Left renal pelvis (tissue), 4 donors: ENCODE results near the gene CHCHD10. TPM values are rescaled to one million over a fixed set of nuclear protein-coding genes. Genes with fewer than 3 reads are reported as not detected.
A peak's percentile ranks its signal among the peaks of the same experiment; 100 is the strongest.
"Not testable (repeated sequence)": the region's sequence is repeated elsewhere in the genome, so short reads cannot be mapped to it uniquely, and the experiment has no call there.

ENCODE experiments used
- DNase-seq, 4 donors: peaks; one replicate each; pipeline ENCODE4 v3.0.0-alpha.2; 2013; ENCODE audit warnings: low read depth in 4 of 4, low spot score in 3 of 4
- polyA plus RNA-seq, 4 donors: library from polyadenylated mRNA; unstranded; fragments of 120-200 nt; gene quantifications; one replicate each; pipeline ENCODE4 v1.2.1, GENCODE V29; 2013; ENCODE audit not compliant: insufficient read length in 4 of 4

CHCHD10 gene
- polyA plus RNA-seq, 4 donors: 15.5 to 114 (median 69.2) TPM

DNA sequence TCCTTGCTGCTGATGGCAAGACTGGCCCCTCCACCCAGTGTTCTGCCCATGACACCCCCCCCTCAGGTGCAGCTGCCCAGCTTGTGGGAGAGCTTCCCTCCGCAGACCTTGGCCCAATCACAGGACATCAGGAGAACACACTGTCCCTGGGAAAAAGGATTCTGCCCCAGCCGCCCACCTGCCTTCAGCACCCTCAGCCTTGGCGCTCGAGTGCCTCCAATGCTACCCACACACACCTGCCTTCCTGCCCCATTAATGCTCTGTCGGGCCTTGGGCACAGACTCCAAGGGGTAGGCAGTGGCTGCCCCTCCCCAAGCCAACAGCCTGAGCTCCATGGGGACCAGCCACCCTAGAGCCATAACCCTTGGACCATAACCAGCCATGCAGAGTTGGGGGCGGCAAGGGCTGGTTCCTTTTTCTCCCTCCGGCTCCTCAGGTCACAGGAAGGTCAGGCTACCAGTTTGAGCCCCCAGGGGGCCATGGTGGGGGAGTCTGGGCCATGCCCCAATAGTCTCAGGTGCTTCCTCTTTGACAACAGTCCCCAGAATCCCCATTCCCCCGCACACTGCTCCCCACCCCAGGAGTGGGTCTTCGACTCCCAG lies 15.6 kb downstream of the CHCHD10 start:
- no peak for DNase-seq

DNA sequence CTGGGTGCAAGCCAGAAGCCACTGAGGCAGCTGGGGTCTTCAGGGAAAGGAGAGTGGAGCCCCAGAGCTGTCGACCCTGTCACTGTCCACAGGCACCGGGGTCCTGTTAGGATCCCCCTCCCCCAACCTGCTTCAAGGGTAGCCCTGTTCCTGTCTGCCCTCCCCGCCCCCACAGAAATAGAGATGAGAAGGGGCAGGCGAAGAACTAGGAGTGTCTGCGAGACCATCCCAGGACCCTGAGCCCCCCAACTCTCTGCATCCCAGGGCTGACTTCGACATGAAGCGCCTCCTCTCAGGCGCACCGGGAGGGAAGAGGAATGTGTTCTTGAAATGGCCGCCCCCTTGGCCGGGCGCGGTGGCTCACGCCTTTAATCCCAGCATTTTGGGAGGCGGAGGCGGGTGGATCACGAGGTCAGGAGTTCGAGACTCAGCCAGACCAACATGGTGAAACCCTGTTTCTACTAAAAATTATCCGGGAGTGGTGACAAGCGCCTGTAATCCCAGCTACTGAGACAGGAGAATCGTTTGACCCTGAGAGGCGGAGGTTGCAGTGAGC lies 16.3 kb downstream of the CHCHD10 start:
- DNase-seq: peak in 1 of 4 donors; percentile 57

- DNase-seq: peak in 3 of 4 donors; percentile 76 to 83 (median 78)
These were observed 16.9 kb downstream of the CHCHD10 start, which contains the start of gene ZNF70 for GRCh38 chr22:23750714-23751440. ZNF70 (minus strand) TSS chr22:23751112; CDS start chr22:23745140, 5,972 bp downstream.

DNA sequence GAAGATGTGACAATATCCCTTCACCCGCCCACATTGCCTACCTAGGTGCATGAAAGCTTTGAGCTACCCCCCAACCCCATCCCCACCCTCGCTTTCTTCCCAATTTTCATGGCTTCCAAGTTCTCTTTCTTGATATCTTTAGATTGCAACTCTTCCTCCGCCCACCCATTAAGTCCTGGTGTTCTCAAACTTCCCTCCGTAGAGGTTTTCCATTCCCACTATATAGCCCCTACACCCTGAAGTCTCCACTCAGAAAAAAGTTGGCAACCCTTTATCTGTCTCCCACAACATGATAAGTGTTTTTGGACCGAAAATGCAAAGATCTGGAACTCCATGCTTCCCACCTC lies 17.4 kb downstream of the CHCHD10 start:
- no peak for DNase-seq

DNA sequence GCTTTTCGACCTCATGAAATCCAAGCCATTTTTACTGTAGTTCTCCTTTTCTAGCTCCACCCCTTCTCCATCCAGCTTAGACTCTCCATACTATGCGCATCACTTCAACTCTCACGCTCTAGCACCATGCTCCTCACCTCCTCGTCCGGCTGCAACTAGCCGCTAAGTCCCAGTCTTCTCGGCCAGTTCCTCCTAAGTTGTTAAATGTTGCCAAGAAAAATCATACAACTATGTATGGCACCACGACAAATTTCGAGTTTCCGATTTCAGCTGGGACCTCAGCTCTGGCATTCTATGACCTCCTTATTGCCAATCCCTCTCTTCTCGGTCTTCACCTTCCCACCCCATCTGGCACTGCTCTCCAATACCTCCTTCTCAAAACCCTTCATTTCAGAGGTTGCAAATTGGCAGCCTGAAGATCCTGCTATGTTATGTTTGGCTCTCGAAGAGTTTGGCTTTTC lies 17.9 kb downstream of the CHCHD10 start:
- DNase-seq: no peak

- DNase-seq: no peak
These were observed 22.0 kb downstream of the CHCHD10 start for GRCh38 chr22:23745791-23746190.

GRCh38 chr22:23744485-23744884 lies 23.3 kb downstream of the CHCHD10 start:
- no peak for DNase-seq

GRCh38 chr22:23744001-23744400 lies 23.8 kb downstream of the CHCHD10 start:
- DNase-seq: no peak

DNA sequence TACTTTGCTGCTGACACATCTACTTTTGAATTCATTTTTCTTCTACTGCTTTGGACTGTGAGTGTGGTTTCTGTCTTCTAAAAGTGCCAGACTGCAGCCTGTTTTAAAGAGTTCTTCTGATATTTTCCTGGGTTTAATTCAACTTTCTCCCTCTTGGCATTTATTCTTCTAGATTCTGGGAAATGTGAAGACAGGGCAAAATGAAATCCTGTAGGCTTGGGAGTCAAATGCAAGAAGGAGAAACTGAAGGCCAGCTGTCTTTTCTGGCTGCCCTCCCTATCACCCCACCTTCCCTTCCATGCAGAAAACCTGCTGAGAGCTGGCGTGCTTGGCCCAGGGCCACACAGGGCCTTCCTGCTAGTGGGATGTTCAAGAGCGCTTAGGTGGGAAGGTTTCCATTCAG lies 24.5 kb downstream of the CHCHD10 start:
- no peak for DNase-seq

DNA sequence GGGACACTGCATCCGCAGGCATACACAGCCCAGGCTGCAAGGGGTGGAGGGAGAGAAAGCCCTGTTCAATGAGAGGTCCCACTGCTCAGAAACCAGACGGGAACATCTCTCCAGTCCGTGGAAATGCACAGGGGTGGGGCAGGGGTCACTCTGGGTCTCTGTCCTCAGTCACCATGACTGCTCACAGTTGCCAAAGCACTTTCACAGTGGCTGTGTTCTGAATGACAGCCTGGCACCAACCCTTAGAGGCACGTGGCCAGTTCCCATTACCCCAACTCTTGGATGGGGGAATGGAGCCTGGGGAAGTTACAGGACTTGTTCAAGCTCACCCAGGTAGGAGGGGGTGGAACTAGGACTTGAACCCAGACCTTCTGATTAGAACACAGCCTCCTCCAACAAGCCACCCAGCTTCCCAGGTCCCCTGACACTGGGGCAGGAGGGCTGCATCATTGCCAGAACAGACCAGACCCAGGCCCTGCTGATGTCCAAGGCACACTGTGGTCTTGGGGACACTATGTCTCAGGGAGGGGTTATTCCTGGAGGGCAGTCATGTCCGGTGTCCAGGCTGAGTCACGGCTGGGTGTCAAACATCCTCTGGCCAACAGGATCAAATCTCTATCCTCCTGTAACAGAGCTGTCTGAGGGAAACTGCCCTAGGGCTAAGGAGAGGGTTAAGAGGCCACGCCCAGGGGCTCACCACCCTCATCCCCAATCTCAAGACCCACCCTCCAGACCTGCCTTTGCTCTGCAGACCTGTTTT lies 25.1 kb downstream of the CHCHD10 start:
- no peak for DNase-seq

DNA sequence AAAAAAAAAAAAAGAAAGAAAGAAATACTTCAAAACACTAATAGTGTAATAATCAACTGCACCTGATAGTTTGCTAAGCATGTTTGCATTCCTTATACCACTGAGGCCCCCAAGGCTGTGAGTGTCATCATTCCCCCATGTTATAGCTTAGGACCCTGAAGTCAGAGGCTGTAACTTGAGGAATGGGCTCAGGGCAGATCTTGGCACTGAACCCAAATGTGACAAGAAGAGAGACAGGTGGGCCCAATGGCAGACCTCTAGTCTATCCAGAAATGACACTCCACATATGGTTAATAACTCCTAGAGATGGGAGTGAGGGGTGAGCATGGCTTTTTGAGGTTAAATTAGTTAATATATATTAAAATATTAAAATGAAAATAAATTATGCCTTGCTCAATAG lies 30.1 kb downstream of the CHCHD10 start:
- no peak for DNase-seq

DNA sequence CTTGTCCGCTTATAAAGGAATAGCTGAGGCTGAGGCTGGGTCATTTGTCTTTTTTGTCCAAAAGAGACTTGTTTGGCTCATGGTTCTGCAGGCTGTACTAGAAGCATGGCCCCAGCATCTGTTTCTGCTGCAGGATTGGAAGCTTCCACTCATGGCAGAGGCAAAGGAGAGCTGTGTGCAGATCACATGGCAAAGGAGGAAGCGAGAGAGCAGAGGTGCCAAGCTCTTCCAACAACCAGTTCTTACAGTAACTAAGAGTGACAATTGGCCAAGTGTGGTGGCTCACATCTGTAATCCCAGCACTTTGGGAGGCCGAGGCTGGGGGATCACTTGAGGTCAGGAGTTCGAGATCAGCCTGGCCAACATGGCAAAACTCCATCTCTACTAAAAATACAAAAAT lies 39.7 kb downstream of the CHCHD10 start:
- not testable (repeated sequence) for DNase-seq

- no peak for DNase-seq
These were observed 45.0 kb downstream of the CHCHD10 start for GRCh38 chr22:23722724-23723123.

- no peak for DNase-seq
These were observed 45.6 kb downstream of the CHCHD10 start for GRCh38 chr22:23722160-23722559.

DNA sequence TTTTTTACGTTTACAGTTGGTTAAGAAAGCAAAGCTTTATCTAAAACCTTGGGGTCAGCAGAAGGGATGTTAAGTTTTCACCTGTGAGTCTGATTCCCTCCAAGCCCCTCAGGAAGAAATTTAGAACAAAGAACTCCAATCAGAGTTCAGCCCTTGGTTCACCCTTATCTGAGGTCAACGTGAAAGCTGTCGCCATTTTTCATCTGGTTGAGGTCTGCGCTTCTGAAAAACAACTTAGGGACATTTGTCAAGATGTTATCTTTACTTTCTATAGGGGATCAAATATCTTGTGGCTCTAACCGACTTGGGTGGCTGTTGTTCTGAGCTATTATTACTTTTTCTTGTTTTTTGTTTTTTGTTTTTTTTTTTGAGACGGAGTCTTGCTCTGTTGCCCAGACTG lies 46.9 kb downstream of the CHCHD10 start:
- no peak for DNase-seq

- no peak for DNase-seq
These were observed 49.2 kb downstream of the CHCHD10 start for GRCh38 chr22:23718371-23719165.

GRCh38 chr22:23716811-23717801 lies 50.7 kb downstream of the CHCHD10 start:
- peak; percentile 70 to 76 (median 76) for DNase-seq
